GM12892 (cell line): Measurements from ENCODE around the gene KCNN2.

Experiments used
- POLR2A ChIP-seq: IDR thresholded peaks from 2 replicates; pipeline ENCODE4 v1.6.1; 2011; ENCODE audit warnings: low read depth, low read length, control low read depth
- POLR2AphosphoS5 ChIP-seq: IDR thresholded peaks from 2 replicates; pipeline ENCODE4 v1.6.1; 2011; ENCODE audit warnings: low read depth, low read length, control low read depth
- TAF1 ChIP-seq: IDR thresholded peaks from 2 replicates; pipeline ENCODE4 v1.6.1; 2011; ENCODE audit warnings: low read depth, mild to moderate bottlenecking, control low read depth, low read length, borderline replicate concordance

GRCh38 chr5:114325541-114325940 lies 36.3 kb upstream of the KCNN2 start:
- no peak for TF ChIP-seq POLR2AphosphoS5
- no peak for TF ChIP-seq POLR2A
- TF ChIP-seq TAF1 = no peak
